B cell (primary cell): ENCODE measurements around the gene TP53I3. TPM values are rescaled to one million over a fixed set of nuclear protein-coding genes. Genes with fewer than 3 reads are reported as not detected.

Source experiments
- ATAC-seq: fragments of 200-7000 bp; cut with Tn5 transposase; one replicate; pipeline ENCODE4 v1.10.0; 2021; ENCODE audit warnings: low read depth, mild to moderate bottlenecking, moderate number of reproducible peaks, moderate library complexity
- CTCF ChIA-PET: fragments of 350-600 bp; sonication (Branson Sonifier 250); formaldehyde crosslinking; loops from one replicate; lab custom pipeline; 2021; ENCODE audit warnings: antibody characterized with exemption, inconsistent platforms; lab: Charles Lee
- POLR2A ChIA-PET: fragments of 350-600 bp; sonication (Branson Sonifier 250); formaldehyde crosslinking; loops from one replicate; lab custom pipeline; 2021; ENCODE audit warnings: antibody characterized with exemption; lab: Charles Lee
- DNase-seq: peaks from one replicate; pipeline ENCODE4 v3.0.0; 2013
- H2AFZ ChIP-seq: 2 replicates; pipeline ENCODE4 v1.6.1; 2012; ENCODE audit warnings: mild to moderate bottlenecking, low read depth, low read length; ENCODE audit not compliant: insufficient read depth, poor library complexity, severe bottlenecking
- H3K27ac ChIP-seq, 2 donors: 1 replicate in 1 of 2; 2 replicates in 1 of 2; pipeline ENCODE4 v1.5.1; 2012 to 2013; ENCODE audit warnings: low read length in 2 of 2, mild to moderate bottlenecking in 2 of 2, moderate library complexity in 1 of 2
- H3K27me3 ChIP-seq, 4 experiments: fragments of 200-600 bp in 1 of 4; sonication (generic) in 1 of 4; replicated peaks in 1 of 4; 1 replicate in 2 of 4; 2 replicates in 2 of 4; pipeline versions ENCODE4 v1.6.1 to v1.7.0; 2013 to 2016; ENCODE audit warnings: low read length in 3 of 4, mild to moderate bottlenecking in 2 of 4, mixed read lengths in 1 of 4, moderate library complexity in 1 of 4; ENCODE audit not compliant: insufficient read depth in 4 of 4, control insufficient read depth in 3 of 4; ENCODE audit errors: control extremely low read depth in 1 of 4
- H3K36me3 ChIP-seq, 2 experiments: replicated peaks in 1 of 2; 1 replicate in 1 of 2; 2 replicates in 1 of 2; pipeline versions ENCODE4 v1.6.1 to v1.7.1; 2013; ENCODE audit warnings: low read length in 1 of 2; ENCODE audit not compliant: insufficient read depth in 2 of 2, control insufficient read depth in 1 of 2; ENCODE audit errors: control extremely low read depth in 1 of 2, extremely low read depth in 1 of 2
- H3K4me1 ChIP-seq, 2 donors: fragments of 200-600 bp in 1 of 2; sonication (generic) in 1 of 2; 1 replicate in 1 of 2; 2 replicates in 1 of 2; pipeline versions ENCODE4 v1.5.1 to v1.6.1; 2013 to 2017; ENCODE audit warnings: low read length in 2 of 2; ENCODE audit not compliant: control insufficient read depth in 2 of 2, insufficient read depth in 2 of 2
- H3K4me2 ChIP-seq: replicated peaks from 2 replicates; pipeline ENCODE3; 2012; ENCODE audit warnings: mild to moderate bottlenecking, low read depth, low read length; ENCODE audit not compliant: poor library complexity, severe bottlenecking
- H3K4me3 ChIP-seq, 5 experiments: fragments of 200-600 bp in 1 of 5; sonication (generic) in 1 of 5; 1 replicate in 3 of 5; 2 replicates in 2 of 5; pipeline versions ENCODE4 v1.5.1 to v1.7.0; 2011 to 2016; ENCODE audit warnings: low read length in 4 of 5, mild to moderate bottlenecking in 4 of 5, low read depth in 2 of 5, control low read depth in 1 of 5, moderate library complexity in 1 of 5; ENCODE audit not compliant: insufficient read depth in 1 of 5; ENCODE audit errors: control extremely low read depth in 1 of 5, extremely low read depth in 1 of 5
- H3K79me2 ChIP-seq: fragments of 200-600 bp; sonication (generic); one replicate; pipeline ENCODE4 v1.6.0; 2016; ENCODE audit warnings: low read length; ENCODE audit not compliant: control insufficient read depth, insufficient read depth
- H3K9ac ChIP-seq: fragments of 200-600 bp; sonication (generic); 2 replicates; pipeline ENCODE4 v1.6.1; 2017; ENCODE audit warnings: mild to moderate bottlenecking, low read length, moderate library complexity
- H3K9me3 ChIP-seq, 3 donors: one replicate each; pipeline versions ENCODE4 v1.6.1 to v1.7.1; 2013; ENCODE audit warnings: low read length in 2 of 3; ENCODE audit not compliant: control insufficient read depth in 2 of 3, insufficient read depth in 1 of 3; ENCODE audit errors: control extremely low read depth in 1 of 3
- H4K20me1 ChIP-seq: 2 replicates; pipeline ENCODE4 v1.6.0; 2012; ENCODE audit warnings: mild to moderate bottlenecking, low read length; ENCODE audit not compliant: insufficient read depth, control insufficient read depth, poor library complexity, severe bottlenecking
- H3K27ac Mint-ChIP-seq: one replicate; pipeline ENCODE4 v1.8.0; 2021; ENCODE audit warnings: mixed read lengths
- H3K27me3 Mint-ChIP-seq: one replicate; pipeline ENCODE4 v1.8.0; 2021; ENCODE audit warnings: mixed read lengths
- H3K4me1 Mint-ChIP-seq: one replicate; pipeline ENCODE4 v1.8.0; 2021; ENCODE audit warnings: mixed read lengths
- H3K4me3 Mint-ChIP-seq: one replicate; pipeline ENCODE4 v1.8.0; 2021; ENCODE audit warnings: mixed read lengths
- H3K9me3 Mint-ChIP-seq: one replicate; pipeline ENCODE4 v1.8.0; 2022; ENCODE audit warnings: mixed read lengths; ENCODE audit not compliant: insufficient read depth
- CTCF ChIP-seq: fragments of 200-600 bp; IDR thresholded peaks from one replicate; pipeline ENCODE4 v1.8.0; 2022; ENCODE audit warnings: antibody characterized with exemption, mild to moderate bottlenecking
- EZH2 ChIP-seq: IDR thresholded peaks from 2 replicates; pipeline ENCODE4 v1.6.1; 2012; ENCODE audit warnings: borderline replicate concordance, low read depth, mild to moderate bottlenecking, moderate library complexity, low read length; ENCODE audit not compliant: insufficient read depth, poor library complexity, severe bottlenecking
- WGBS: methylation state at CpG from one replicate; pipeline ENCODE4 v1.1.5; 2013; ENCODE audit warnings: missing lambda C conversion rate; ENCODE audit not compliant: insufficient coverage; 5-methylcytosine and 5-hydroxymethylcytosine counted together
- intact Hi-C: fragments of 100-400 bp; cut with micrococcal nuclease; formaldehyde crosslinking; loops from one replicate; pipeline ENCODE4 v1.10.0; 2022
- polyA plus RNA-seq: library from polyadenylated mRNA; depleted of rRNA; stranded (reverse); fragments of >200 nt; gene quantifications from 2 replicates; pipeline ENCODE4 v1.2.3, GENCODE V29; 2012
- total RNA-seq, 2 donors: library from RNA; stranded (reverse); fragments of 120-200 nt in 1 of 2; gene quantifications; 1 replicate in 1 of 2; 2 replicates in 1 of 2; pipeline versions ENCODE4 v1.2.3 to v1.2.4, GENCODE V29; 2013 to 2022

Gene TP53I3
- total and polyA plus RNA-seq, 2 donors (not counting 1 experiment from before 2014, with no cell fraction given): 3.9 to 7.3 TPM

- Histone ChIP-seq H3K9ac (no peak overlapping the region), H2AFZ (peak overlapping the region; percentile 95), H3K27ac (peak overlapping the region in 1 of 2 donors; percentile 87)
These were observed 6.8 kb downstream of the TP53I3 start for GRCh38 chr2:24077879-24078278.

More at GRCh38 chr2:24077879-24078278, 6.8 kb downstream of the TP53I3 start:
- H3K79me2 ChIP-seq: peaks cover 17% of the 10 kb centered on the region
- POLR2A ChIA-PET: interaction anchor here (0.6 kb wide), 1 partner anchor 51 kb away, joined by 3 read pairs; no protein-coding TSS in a partner anchor
- Mint-ChIP-seq H3K4me1 (peaks cover 31% of the 10 kb centered on the region), H3K4me3 (peak overlapping the region; percentile 98), H3K9me3 (no peaks in the 10 kb centered on the region), H3K27me3 (no peaks in the 10 kb centered on the region), H3K27ac (peak overlapping the region; percentile 99)
- no peak for ATAC-seq
- H3K4me1 ChIP-seq: peaks cover 15 to 18% of the 10 kb centered on the region in 2 donors
- H3K9me3 ChIP-seq: no peaks in the 10 kb centered on the region
- peaks cover 0 to 20% of the 10 kb centered on the region in 2 experiments for H3K36me3 ChIP-seq
- intact Hi-C loops: loop anchor here (10.0 kb wide), 1 partner anchor 693 kb away; the partner anchor contains the start of gene KLHL29
- CTCF ChIA-PET: interaction anchor here (1.4 to 3.7 kb wide), 2 partner anchors 11 to 254 kb away, joined by 3 to 16 read pairs; no protein-coding TSS in a partner anchor
- TF ChIP-seq EZH2: no peak
- TF ChIP-seq CTCF: no peak
- no peaks in the 10 kb centered on the region for H3K27me3 ChIP-seq
- H3K4me2 ChIP-seq: peak overlapping the region; percentile 83
- peak overlapping the region in 2 of 5 experiments; percentile 83 to 94 for H3K4me3 ChIP-seq
- no peaks in the 10 kb centered on the region for H4K20me1 ChIP-seq
- no peak for DNase-seq
- WGBS: 75% methylated on average over 1 of the region's 2 CpGs
